IMR-90 (cell line): ENCODE measurements around the gene SLC37A4. TPM values are rescaled to one million over a fixed set of nuclear protein-coding genes. Genes with fewer than 3 reads are reported as not detected.

ENCODE experiments used
- ATAC-seq: fragments of 200-7000 bp; cut with Tn5 transposase; 2 replicates; pipeline ENCODE4 v1.9.1; 2020; ENCODE audit warnings: low read depth, mild to moderate bottlenecking, moderate library complexity
- BruUV-seq: library from RNA; stranded (reverse); fragments of 400-500 nt; replicated peaks from 2 replicates; lab custom pipeline; 2021; lab: Mats Ljungman, UMichigan
- CTCF ChIA-PET: fragments of 300-600 bp; formaldehyde crosslinking; extraction: SDS; loops from one replicate; lab custom pipeline; 2021; ENCODE audit warnings: antibody characterized with exemption; lab: Yijun Ruan, JAX
- POLR2A ChIA-PET: fragments of 300-600 bp; sonication (Branson Sonifier 250); formaldehyde crosslinking; loops from one replicate; lab custom pipeline; 2022; ENCODE audit warnings: antibody characterized with exemption; ENCODE audit not compliant: unreplicated experiment; lab: Charles Lee
- DNase-seq: peaks from one replicate; pipeline ENCODE4 v3.0.0; 2013
- H2AFZ ChIP-seq: replicated peaks from 2 replicates; pipeline ENCODE3; 2013; ENCODE audit warnings: low read length, mild to moderate bottlenecking; ENCODE audit not compliant: poor library complexity
- H2AK5ac ChIP-seq: 2 replicates; pipeline ENCODE4 v1.6.1; 2013; ENCODE audit warnings: low read depth, low read length, inconsistent platforms
- H2AK9ac ChIP-seq: replicated peaks from 2 replicates; pipeline ENCODE3; 2013; ENCODE audit warnings: mild to moderate bottlenecking, low read depth, low read length, moderate library complexity; ENCODE audit not compliant: poor library complexity
- H2BK120ac ChIP-seq: 2 replicates; pipeline ENCODE4 v1.6.1; 2013; ENCODE audit warnings: low read depth, low read length, inconsistent platforms
- H2BK15ac ChIP-seq: 3 replicates; pipeline ENCODE4 v1.6.1; 2013; ENCODE audit warnings: low read depth, low read length, inconsistent platforms
- H2BK20ac ChIP-seq: 2 replicates; pipeline ENCODE4 v1.6.1; 2013; ENCODE audit warnings: low read depth, mild to moderate bottlenecking, inconsistent platforms, low read length, moderate library complexity
- H2BK5ac ChIP-seq: 2 replicates; pipeline ENCODE4 v1.6.1; 2013; ENCODE audit warnings: mild to moderate bottlenecking, low read depth, low read length, inconsistent platforms; ENCODE audit not compliant: poor library complexity, severe bottlenecking
- H3K14ac ChIP-seq: replicated peaks from 2 replicates; pipeline ENCODE4 v1.6.1; 2013; ENCODE audit warnings: low read depth, low read length, inconsistent platforms
- H3K18ac ChIP-seq: 2 replicates; pipeline ENCODE4 v1.6.1; 2013; ENCODE audit warnings: low read depth, low read length, control low read depth
- H3K23ac ChIP-seq: 2 replicates; pipeline ENCODE4 v1.6.1; 2013; ENCODE audit warnings: low read depth, low read length, inconsistent platforms
- H3K27ac ChIP-seq: 2 replicates; pipeline ENCODE4 v1.5.1; 2013; ENCODE audit warnings: mild to moderate bottlenecking, control low read depth, low read length; ENCODE audit not compliant: insufficient read depth
- H3K27me3 ChIP-seq: 2 replicates; pipeline ENCODE4 v1.6.1; 2013; ENCODE audit warnings: low read length; ENCODE audit not compliant: control insufficient read depth, insufficient read depth
- H3K36me3 ChIP-seq: 2 replicates; pipeline ENCODE4 v1.6.1; 2013; ENCODE audit warnings: low read length, mixed read lengths; ENCODE audit not compliant: control insufficient read depth, insufficient read depth
- H3K4ac ChIP-seq: 2 replicates; pipeline ENCODE4 v1.6.1; 2013; ENCODE audit warnings: low read depth, low read length, inconsistent platforms
- H3K4me1 ChIP-seq: 2 replicates; pipeline ENCODE4 v1.6.1; 2013; ENCODE audit warnings: low read length, mixed read lengths; ENCODE audit not compliant: control insufficient read depth, insufficient read depth
- H3K4me2 ChIP-seq: 2 replicates; pipeline ENCODE4 v1.6.1; 2013; ENCODE audit warnings: low read depth, mild to moderate bottlenecking, control low read depth, low read length, moderate library complexity
- H3K4me3 ChIP-seq: 2 replicates; pipeline ENCODE4 v1.5.1; 2013; ENCODE audit warnings: low read depth, mild to moderate bottlenecking, control low read depth, low read length, moderate library complexity; ENCODE audit not compliant: insufficient read depth
- H3K56ac ChIP-seq: 2 replicates; pipeline ENCODE4 v1.6.1; 2013; ENCODE audit warnings: low read length, inconsistent platforms; ENCODE audit not compliant: insufficient read depth; ENCODE audit errors: extremely low read depth
- H3K79me1 ChIP-seq, 2 experiments: 2 replicates each; pipeline ENCODE4 v1.6.1; 2013; ENCODE audit warnings: low read length in 2 of 2, inconsistent platforms in 1 of 2, low read depth in 1 of 2
- H3K9ac ChIP-seq: 2 replicates; pipeline ENCODE4 v1.6.1; 2013; ENCODE audit warnings: low read depth, low read length, control low read depth
- H3K9me1 ChIP-seq: 2 replicates; pipeline ENCODE4 v1.6.1; 2013; ENCODE audit warnings: low read length, inconsistent platforms; ENCODE audit not compliant: insufficient read depth
- H3K9me3 ChIP-seq: 2 replicates; pipeline ENCODE4 v1.6.1; 2013; ENCODE audit warnings: low read length; ENCODE audit not compliant: control insufficient read depth, insufficient read depth
- H4K20me1 ChIP-seq: 2 replicates; pipeline ENCODE4 v1.6.1; 2013; ENCODE audit warnings: low read length, inconsistent platforms; ENCODE audit not compliant: insufficient read depth
- H4K5ac ChIP-seq: 2 replicates; pipeline ENCODE4 v1.6.1; 2013; ENCODE audit warnings: mild to moderate bottlenecking, low read depth, low read length, control low read depth
- H4K8ac ChIP-seq, 2 experiments: 2 replicates each; pipeline ENCODE4 v1.6.1; 2013; ENCODE audit warnings: low read depth in 2 of 2, low read length in 2 of 2, control low read depth in 1 of 2, inconsistent platforms in 1 of 2
- H4K91ac ChIP-seq: 2 replicates; pipeline ENCODE4 v1.6.1; 2013; ENCODE audit warnings: low read depth, low read length, inconsistent platforms; ENCODE audit not compliant: insufficient read depth
- CTCF ChIP-seq: conservative IDR thresholded peaks from 2 replicates; pipeline ENCODE4 v1.5.1; 2012; ENCODE audit warnings: mild to moderate bottlenecking, low read depth, low read length, improper control_type of control experiment
- ELK1 ChIP-seq: fragments of 150-350 bp; IDR thresholded peaks from 2 replicates; pipeline ENCODE4 v1.6.1; 2016; ENCODE audit warnings: low read depth, mild to moderate bottlenecking, low read length, moderate library complexity, borderline replicate concordance
- FOS ChIP-seq: fragments of 150-350 bp; IDR thresholded peaks from 2 replicates; pipeline ENCODE4 v1.6.1; 2016; ENCODE audit warnings: low read depth, low read length
- RAD21 ChIP-seq: IDR thresholded peaks from 2 replicates; pipeline ENCODE4 v1.6.1; 2012; ENCODE audit warnings: low read length, improper control_type of control experiment
- RFX5 ChIP-seq: IDR thresholded peaks from 2 replicates; pipeline ENCODE4 v1.8.0; 2012; ENCODE audit warnings: low read depth, mild to moderate bottlenecking, low read length, moderate library complexity
- WGBS, 2 experiments: methylation state at CpG; one replicate each; pipeline versions ENCODE4 v1.1.5 to v1.1.7; 2013; ENCODE audit warnings: missing lambda C conversion rate in 2 of 2; ENCODE audit not compliant: insufficient read length in 1 of 2; ENCODE audit errors: extremely low coverage in 2 of 2; 5-methylcytosine and 5-hydroxymethylcytosine counted together
- dilution Hi-C: fragments of 300-500 bp; cut with HindIII; formaldehyde crosslinking; loops from one replicate; pipeline ENCODE4 v1.14.3; 2018; ENCODE audit warnings: low sequenced_read_pairs; ENCODE audit not compliant: unreplicated experiment
- in situ Hi-C: fragments of 300-500 bp; cut with MboI; formaldehyde crosslinking; loops from 3 replicates; pipeline ENCODE4 v1.14.3; 2019; ENCODE audit warnings: low sequenced_read_pairs, inconsistent platforms, mixed read lengths
- intact Hi-C: fragments of 100-400 bp; cut with micrococcal nuclease; formaldehyde crosslinking; loops from 2 replicates; pipeline ENCODE4 v1.10.0; 2022
- polyA plus RNA-seq, 3 experiments: library from polyadenylated mRNA; depleted of rRNA; stranded (reverse); fragments of >200 nt; gene quantifications; 2 replicates each; pipeline ENCODE4 v1.2.3, GENCODE V29; 2012; ENCODE audit warnings: low replicate concordance in 1 of 3
- total RNA-seq: library from RNA; depleted of rRNA; stranded (reverse); fragments of >200 nt; gene quantifications from 2 replicates; pipeline ENCODE4 v1.2.3, GENCODE V29; 2012
- TF ChIP-seq, protein P1 (sequence below): fragments of 150-350 bp; IDR thresholded peaks from 2 replicates; pipeline ENCODE4 v1.6.1; 2017; ENCODE audit warnings: mild to moderate bottlenecking, antibody characterized with exemption, low read length, low read depth

SLC37A4 gene
- total and polyA plus RNA-seq, 2 of the 4 experiments (the other 2 are of a cell fraction) = 7.5 to 14.3 TPM

GRCh38 chr11:119015054-119015611, 15.5 kb downstream of the SLC37A4 start:
- peaks cover 3% of the 10 kb centered on the region; the same call in 1 of the 2 replicates for H3K9me1 ChIP-seq
- H2AK5ac ChIP-seq = no peak overlapping the region
- H3K56ac ChIP-seq = no peak overlapping the region
- no peaks in the 10 kb centered on the region for H3K9me3 ChIP-seq
- ATAC-seq (no peak), DNase-seq (no peak)
- no peak overlapping the region for H4K91ac ChIP-seq
- POLR2A ChIA-PET = interaction anchor here (0.6 kb wide), 1 partner anchor 456 kb away, joined by 8 read pairs; no protein-coding TSS in a partner anchor
- in situ Hi-C loops = no loop called here
- no peak overlapping the region for H2BK15ac ChIP-seq
- no peak overlapping the region for H3K9ac ChIP-seq
- dilution Hi-C loops = no loop called here
- WGBS, 2 experiments = 60% methylated on average over 2 of the region's 8 CpGs; no CpG with 5 or more reads in 1 of the 2 experiments
- no peak overlapping the region for H2BK5ac ChIP-seq
- CTCF ChIA-PET = no interaction called here
- no peak for TF ChIP-seq FOS
- TF ChIP-seq RFX5 = no peak
- 0 out of 2 replicates have a peak, but pooled peaks have one; percentile 7 for TF ChIP-seq CTCF
- TF ChIP-seq, protein P1, sequence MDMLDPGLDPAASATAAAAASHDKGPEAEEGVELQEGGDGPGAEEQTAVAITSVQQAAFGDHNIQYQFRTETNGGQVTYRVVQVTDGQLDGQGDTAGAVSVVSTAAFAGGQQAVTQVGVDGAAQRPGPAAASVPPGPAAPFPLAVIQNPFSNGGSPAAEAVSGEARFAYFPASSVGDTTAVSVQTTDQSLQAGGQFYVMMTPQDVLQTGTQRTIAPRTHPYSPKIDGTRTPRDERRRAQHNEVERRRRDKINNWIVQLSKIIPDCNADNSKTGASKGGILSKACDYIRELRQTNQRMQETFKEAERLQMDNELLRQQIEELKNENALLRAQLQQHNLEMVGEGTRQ = no peak
- no peak for TF ChIP-seq ELK1
- TF ChIP-seq RAD21 = no peak
- no peak overlapping the region for H4K8ac ChIP-seq
- H3K79me1 ChIP-seq = peaks cover 15 to 54% of the 10 kb centered on the region in 2 experiments; a peak in 3 of 4 replicates
- no peak overlapping the region for H3K4me2 ChIP-seq
- no peak overlapping the region for H3K4ac ChIP-seq
- intact Hi-C loops = no loop called here
- no peak overlapping the region for H3K4me3 ChIP-seq
- no peaks in the 10 kb centered on the region for H3K27me3 ChIP-seq
- H4K20me1 ChIP-seq = peaks cover 36% of the 10 kb centered on the region
- H2AK9ac ChIP-seq = no peak overlapping the region
- no peak overlapping the region for H4K5ac ChIP-seq
- H3K14ac ChIP-seq = no peak overlapping the region
- no peak overlapping the region for H2BK120ac ChIP-seq
- H3K23ac ChIP-seq = no peak overlapping the region
- BruUV-seq = no TSS peak
- H3K18ac ChIP-seq = no peak overlapping the region
- H2AFZ ChIP-seq = no peak overlapping the region
- no peak overlapping the region for H3K27ac ChIP-seq
- no peak overlapping the region for H2BK20ac ChIP-seq
- H3K36me3 ChIP-seq = peaks cover 44% of the 10 kb centered on the region
- H3K4me1 ChIP-seq = peaks cover 5% of the 10 kb centered on the region
